Stimulated activated CD4-positive, alpha-beta T cell treated with anti-CD3 and anti-CD28 coated beads, TNF-alpha, amount 100 ng/mL, for 4 hours (primary cell): ENCODE data around the gene ANAPC2.

Experiments
- DNase-seq, 3 experiments: peaks; one replicate each; pipeline ENCODE4 v3.0.0-alpha.2; 2020; ENCODE audit warnings: low read depth in 3 of 3

The ANAPC2 gene

GRCh38 chr9:137127301-137128157 is 60.8 kb downstream of the ANAPC2 start:
- no peak for DNase-seq

GRCh38 chr9:137126786-137127185 is 61.6 kb downstream of the ANAPC2 start:
- DNase-seq: no peak
